22Rv1 (cell line): ENCODE measurements around the gene VDAC1.

Source experiments
- ZFX ChIP-seq: fragments of 450-650 bp; IDR thresholded peaks from 2 replicates; pipeline ENCODE4 v1.6.1; 2017; ENCODE audit warnings: antibody characterized with exemption, borderline replicate concordance
- TF ChIP-seq, protein P1 (sequence below): fragments of 450-650 bp; IDR thresholded peaks from 2 replicates; pipeline ENCODE4 v1.5.1; 2017; ENCODE audit warnings: mild to moderate bottlenecking

DNA sequence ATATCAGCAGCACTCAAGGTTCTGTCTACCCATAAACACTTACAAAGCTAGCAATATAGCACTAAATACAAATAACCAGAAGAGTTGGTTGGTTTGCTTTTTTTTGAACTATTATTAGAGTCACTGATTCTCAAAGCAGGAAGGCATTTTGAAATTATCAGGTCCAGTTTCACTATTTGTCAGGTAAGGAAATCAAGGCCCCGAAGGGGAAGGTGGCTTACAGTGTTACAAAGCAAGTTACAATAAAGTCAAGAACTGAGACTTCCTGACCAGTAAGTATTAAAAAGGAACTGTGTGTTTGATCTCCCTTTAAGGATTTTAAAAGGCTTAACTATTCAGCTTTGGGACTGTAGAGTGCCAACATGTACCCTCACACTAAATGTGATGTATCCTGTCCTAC is 47.2 kb downstream of the VDAC1 start:
- TF ChIP-seq, protein P1, sequence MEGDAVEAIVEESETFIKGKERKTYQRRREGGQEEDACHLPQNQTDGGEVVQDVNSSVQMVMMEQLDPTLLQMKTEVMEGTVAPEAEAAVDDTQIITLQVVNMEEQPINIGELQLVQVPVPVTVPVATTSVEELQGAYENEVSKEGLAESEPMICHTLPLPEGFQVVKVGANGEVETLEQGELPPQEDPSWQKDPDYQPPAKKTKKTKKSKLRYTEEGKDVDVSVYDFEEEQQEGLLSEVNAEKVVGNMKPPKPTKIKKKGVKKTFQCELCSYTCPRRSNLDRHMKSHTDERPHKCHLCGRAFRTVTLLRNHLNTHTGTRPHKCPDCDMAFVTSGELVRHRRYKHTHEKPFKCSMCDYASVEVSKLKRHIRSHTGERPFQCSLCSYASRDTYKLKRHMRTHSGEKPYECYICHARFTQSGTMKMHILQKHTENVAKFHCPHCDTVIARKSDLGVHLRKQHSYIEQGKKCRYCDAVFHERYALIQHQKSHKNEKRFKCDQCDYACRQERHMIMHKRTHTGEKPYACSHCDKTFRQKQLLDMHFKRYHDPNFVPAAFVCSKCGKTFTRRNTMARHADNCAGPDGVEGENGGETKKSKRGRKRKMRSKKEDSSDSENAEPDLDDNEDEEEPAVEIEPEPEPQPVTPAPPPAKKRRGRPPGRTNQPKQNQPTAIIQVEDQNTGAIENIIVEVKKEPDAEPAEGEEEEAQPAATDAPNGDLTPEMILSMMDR = no peak
- TF ChIP-seq ZFX = no peak
